ENCODE results near the gene TMUB1. TPM values are rescaled to one million over a fixed set of nuclear protein-coding genes. Genes with fewer than 3 reads are reported as not detected.

Gene TMUB1
- total RNA-seq, 4 donors from 2014 or later = 58.5 to 61.7 (median 60.4) TPM

DNA sequence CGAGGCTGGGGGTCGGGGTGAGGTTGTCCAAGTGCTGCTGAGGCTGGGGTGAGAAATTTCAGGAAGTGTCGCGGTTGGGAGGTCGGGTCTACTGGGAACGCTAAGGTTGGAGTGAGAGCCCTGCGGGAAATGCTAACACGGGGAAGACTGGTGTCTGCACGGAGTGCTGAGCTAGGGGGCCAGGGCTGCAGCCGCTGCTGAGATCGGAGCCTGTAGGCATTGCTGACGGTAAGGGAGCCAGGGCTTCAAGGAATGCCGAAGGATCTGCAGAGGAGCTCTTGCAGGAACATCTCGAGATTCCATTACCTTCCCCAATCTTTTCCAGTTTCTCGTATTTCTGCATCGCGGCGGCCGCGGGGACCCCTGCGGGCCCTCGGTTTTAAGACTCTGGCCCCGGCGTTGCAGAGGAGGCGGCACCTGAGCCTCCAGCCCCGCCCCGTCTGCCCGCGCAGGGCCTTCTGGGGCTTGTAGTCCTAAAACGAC, 25.7 kb downstream of the TMUB1 start, which contains the start of gene CDK5:
Gene CDK5 (minus strand): TSS at position 392 of the 483 bp plus-strand sequence. CDS start 49 bp downstream, at position 343.
- intact Hi-C loops (cut with DNase I; ENCODE audit: low total_unique reads) = no loop called here
- 1 to 2% methylated on average over 30 of the region's 30 CpGs for WGBS, 2 donors
- DNase-seq (ENCODE audit: low spot score in 2 of 2) = no peak
- H3K4me3 ChIP-seq (ENCODE audit: low read depth, poor library complexity, severe bottlenecking) = peak within 1 kb of the TSS; percentile 37
- TF ChIP-seq, protein P1, sequence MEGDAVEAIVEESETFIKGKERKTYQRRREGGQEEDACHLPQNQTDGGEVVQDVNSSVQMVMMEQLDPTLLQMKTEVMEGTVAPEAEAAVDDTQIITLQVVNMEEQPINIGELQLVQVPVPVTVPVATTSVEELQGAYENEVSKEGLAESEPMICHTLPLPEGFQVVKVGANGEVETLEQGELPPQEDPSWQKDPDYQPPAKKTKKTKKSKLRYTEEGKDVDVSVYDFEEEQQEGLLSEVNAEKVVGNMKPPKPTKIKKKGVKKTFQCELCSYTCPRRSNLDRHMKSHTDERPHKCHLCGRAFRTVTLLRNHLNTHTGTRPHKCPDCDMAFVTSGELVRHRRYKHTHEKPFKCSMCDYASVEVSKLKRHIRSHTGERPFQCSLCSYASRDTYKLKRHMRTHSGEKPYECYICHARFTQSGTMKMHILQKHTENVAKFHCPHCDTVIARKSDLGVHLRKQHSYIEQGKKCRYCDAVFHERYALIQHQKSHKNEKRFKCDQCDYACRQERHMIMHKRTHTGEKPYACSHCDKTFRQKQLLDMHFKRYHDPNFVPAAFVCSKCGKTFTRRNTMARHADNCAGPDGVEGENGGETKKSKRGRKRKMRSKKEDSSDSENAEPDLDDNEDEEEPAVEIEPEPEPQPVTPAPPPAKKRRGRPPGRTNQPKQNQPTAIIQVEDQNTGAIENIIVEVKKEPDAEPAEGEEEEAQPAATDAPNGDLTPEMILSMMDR (IDR thresholded peaks at IDR 0.05) = no peak
- no peak for TF ChIP-seq POLR2A (IDR thresholded peaks at IDR 0.05)

- peak in 1 of 2 donors; percentile 35 for DNase-seq (ENCODE audit: low spot score in 2 of 2)
- H3K4me3 ChIP-seq (ENCODE audit: low read depth, poor library complexity, severe bottlenecking) = peak overlapping the region; percentile 37
- intact Hi-C loops (cut with DNase I; ENCODE audit: low total_unique reads) = no loop called here
- TF ChIP-seq, protein P1 (IDR thresholded peaks at IDR 0.05) = no peak
- TF ChIP-seq POLR2A (IDR thresholded peaks at IDR 0.05) = no peak
- 36 to 41% methylated on average over 26 to 29 of the region's 29 CpGs for WGBS, 2 donors
Observed at GRCh38 chr7:151056666-151057505, 26.4 kb downstream of the TMUB1 start.

GRCh38 chr7:151056283-151056665, 27.0 kb downstream of the TMUB1 start:
- 83 to 90% methylated on average over 6 of the region's 6 CpGs for WGBS, 2 donors
- no peak overlapping the region for H3K4me3 ChIP-seq (ENCODE audit: low read depth, poor library complexity, severe bottlenecking)
- no peak for TF ChIP-seq POLR2A (IDR thresholded peaks at IDR 0.05)
- TF ChIP-seq, protein P1 (IDR thresholded peaks at IDR 0.05) = no peak
- intact Hi-C loops (cut with DNase I; ENCODE audit: low total_unique reads) = no loop called here
- no peak for DNase-seq (ENCODE audit: low spot score in 2 of 2)

DNA sequence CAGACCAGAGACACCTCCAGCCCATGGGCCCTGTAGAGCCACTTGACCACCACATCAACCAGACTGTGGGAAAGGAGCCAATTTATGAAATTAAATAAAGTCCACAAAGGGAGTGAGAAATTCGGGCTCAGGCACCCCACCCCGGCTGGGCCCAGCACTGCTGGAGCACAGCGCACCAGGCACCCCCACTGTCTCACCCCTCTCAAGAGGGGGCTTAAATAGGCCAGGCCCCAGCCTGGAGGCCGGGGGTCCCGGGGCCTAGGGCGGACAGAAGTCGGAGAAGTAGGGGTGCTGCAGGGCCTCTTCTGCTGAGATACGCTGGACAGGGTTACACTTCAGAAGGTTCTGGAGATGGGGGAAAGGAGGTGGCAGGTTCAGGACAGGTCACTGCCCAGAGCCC, 29.5 kb downstream of the TMUB1 start:
- TF ChIP-seq POLR2A (IDR thresholded peaks at IDR 0.05) = no peak
- TF ChIP-seq, protein P1 (IDR thresholded peaks at IDR 0.05) = no peak
- H3K4me3 ChIP-seq (ENCODE audit: low read depth, poor library complexity, severe bottlenecking) = no peak overlapping the region
- WGBS, 2 donors = 91 to 93% methylated on average over 8 of the region's 8 CpGs
- intact Hi-C loops (cut with DNase I; ENCODE audit: low total_unique reads) = loop anchor here (5.0 kb wide), 1 partner anchor 1529 kb away; no protein-coding TSS in a partner anchor
- DNase-seq (ENCODE audit: low spot score in 2 of 2) = no peak

DNA sequence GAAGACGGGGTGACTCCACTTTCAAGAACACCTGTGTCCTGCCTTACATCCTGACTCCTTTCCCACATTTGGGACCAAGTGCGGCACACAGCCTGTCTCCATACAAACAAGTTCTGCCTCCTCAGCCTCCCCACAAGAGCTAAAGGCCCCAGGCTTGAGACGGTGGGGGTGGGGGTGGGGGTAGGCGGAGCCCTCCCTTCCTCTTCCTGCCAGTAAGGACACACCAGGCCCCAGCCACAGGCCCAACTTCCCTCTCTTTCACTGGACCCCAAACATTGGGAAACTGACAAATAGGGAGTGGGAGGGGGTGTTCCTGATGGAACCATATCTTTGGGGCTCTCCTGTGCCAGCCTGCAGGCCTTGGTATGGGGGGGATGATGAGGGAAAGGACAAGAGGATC, 30.2 kb downstream of the TMUB1 start:
- WGBS, 2 donors = 68 to 81% methylated on average over 4 of the region's 4 CpGs
- no peak for DNase-seq (ENCODE audit: low spot score in 2 of 2)
- intact Hi-C loops (cut with DNase I; ENCODE audit: low total_unique reads) = loop anchor here (5.0 kb wide), 1 partner anchor 1529 kb away; no protein-coding TSS in a partner anchor

More for the DNA sequence above, 30.2 kb downstream of the TMUB1 start:
- TF ChIP-seq, protein P1 (IDR thresholded peaks at IDR 0.05) = no peak
- no peak for TF ChIP-seq POLR2A (IDR thresholded peaks at IDR 0.05)
- H3K4me3 ChIP-seq (ENCODE audit: low read depth, poor library complexity, severe bottlenecking) = no peak overlapping the region

Data from lower leg skin (tissue), 4 donors.